A673 (cell line): Measurements from ENCODE around the gene KCNJ10.

Experiments
- EZH2 ChIP-seq: fragments of 200-600 bp; sonication (generic); IDR thresholded peaks from 2 replicates; pipeline ENCODE4 v1.6.1; 2017; ENCODE audit warnings: borderline replicate concordance, low read depth, mild to moderate bottlenecking, mixed read lengths, antibody characterized with exemption, low read length; ENCODE audit not compliant: poor library complexity, severe bottlenecking
- TF ChIP-seq, protein P1 (sequence below): fragments of 300-800, 200-600 bp; sonication (generic); conservative IDR thresholded peaks from 2 replicates; pipeline ENCODE4 v1.5.1; 2017; ENCODE audit warnings: low read depth, mild to moderate bottlenecking, antibody characterized with exemption, low read length, moderate library complexity, mixed read lengths

DNA sequence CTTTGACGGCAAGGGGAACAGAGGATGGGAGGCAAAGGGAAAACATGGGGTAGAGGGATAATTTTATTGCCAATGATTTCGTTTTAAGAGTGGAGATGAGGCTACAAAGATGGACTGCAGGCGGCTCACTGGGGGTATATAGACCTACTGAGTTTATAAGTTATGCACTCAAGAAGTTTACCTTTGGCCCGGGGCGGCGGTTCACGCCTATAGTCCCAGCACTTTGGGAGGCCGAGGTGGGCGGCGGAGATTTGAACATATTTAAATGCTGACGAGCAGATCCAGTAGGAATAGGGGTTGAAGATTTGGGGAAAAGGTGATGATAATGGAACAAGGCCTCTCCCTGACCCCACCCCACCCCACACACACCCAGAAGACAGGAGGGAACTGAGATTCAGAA, 107.8 kb downstream of the KCNJ10 start:
- TF ChIP-seq, protein P1, sequence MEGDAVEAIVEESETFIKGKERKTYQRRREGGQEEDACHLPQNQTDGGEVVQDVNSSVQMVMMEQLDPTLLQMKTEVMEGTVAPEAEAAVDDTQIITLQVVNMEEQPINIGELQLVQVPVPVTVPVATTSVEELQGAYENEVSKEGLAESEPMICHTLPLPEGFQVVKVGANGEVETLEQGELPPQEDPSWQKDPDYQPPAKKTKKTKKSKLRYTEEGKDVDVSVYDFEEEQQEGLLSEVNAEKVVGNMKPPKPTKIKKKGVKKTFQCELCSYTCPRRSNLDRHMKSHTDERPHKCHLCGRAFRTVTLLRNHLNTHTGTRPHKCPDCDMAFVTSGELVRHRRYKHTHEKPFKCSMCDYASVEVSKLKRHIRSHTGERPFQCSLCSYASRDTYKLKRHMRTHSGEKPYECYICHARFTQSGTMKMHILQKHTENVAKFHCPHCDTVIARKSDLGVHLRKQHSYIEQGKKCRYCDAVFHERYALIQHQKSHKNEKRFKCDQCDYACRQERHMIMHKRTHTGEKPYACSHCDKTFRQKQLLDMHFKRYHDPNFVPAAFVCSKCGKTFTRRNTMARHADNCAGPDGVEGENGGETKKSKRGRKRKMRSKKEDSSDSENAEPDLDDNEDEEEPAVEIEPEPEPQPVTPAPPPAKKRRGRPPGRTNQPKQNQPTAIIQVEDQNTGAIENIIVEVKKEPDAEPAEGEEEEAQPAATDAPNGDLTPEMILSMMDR: no peak
- no peak for TF ChIP-seq EZH2
